ENCODE results near the gene ZSCAN31. TPM values are rescaled to one million over a fixed set of nuclear protein-coding genes. Genes with fewer than 3 reads are reported as not detected.

ZSCAN31 gene
- polyA plus RNA-seq, 3 donors = 0.25 to 0.35 TPM; not detected in 1

GRCh38 chr6:28336284-28337120 lies 554 bp upstream of the ZSCAN31 start:
- no peak overlapping the region for H3K27ac Mint-ChIP-seq
- WGBS (ENCODE audit: insufficient coverage) = 12% methylated on average over 20 of the region's 24 CpGs
- intact Hi-C loops (cut with micrococcal nuclease) = loop anchor here (5.0 to 10.0 kb wide), 5 partner anchors 72 to 1202 kb away; partner anchors contain the start of genes NKAPL (in 1 of the 2), ZNF165 (in 1 of the 2) and ZSCAN26 (in 1 of the 2)

More at GRCh38 chr6:28336284-28337120, 554 bp upstream of the ZSCAN31 start:
- no peaks in the 10 kb centered on the region for H3K27me3 ChIP-seq (ENCODE audit: control insufficient read depth in 2 of 2, insufficient read depth in 2 of 2, low read length in 2 of 2)
- peak; percentile 17 to 56 (median 54) for DNase-seq
- no peaks in the 10 kb centered on the region for H3K27me3 Mint-ChIP-seq (ENCODE audit: low read depth in 3 of 3)
- H3K79me2 ChIP-seq (ENCODE audit: insufficient read depth, low read length) = no peaks in the 10 kb centered on the region
- H3K27ac ChIP-seq (ENCODE audit: low read depth in 1 of 2, low read length in 2 of 2) = peak overlapping the region; percentile 88 to 90
- no peak overlapping the region for H3K4me3 Mint-ChIP-seq
- H4K20me1 ChIP-seq (ENCODE audit: insufficient read depth, low read length) = no peaks in the 10 kb centered on the region
- TF ChIP-seq CTCF (IDR thresholded peaks at IDR 0.05) = no peak
- H3K9me3 ChIP-seq (replicated peaks in 1 of 2; ENCODE audit: control insufficient read depth in 1 of 2, insufficient read depth in 1 of 2, low read length in 2 of 2) = peaks cover 0 to 8% of the 10 kb centered on the region in 2 donors
- H3K36me3 Mint-ChIP-seq = no peaks in the 10 kb centered on the region
- H3K4me1 ChIP-seq (ENCODE audit: control insufficient read depth in 1 of 2, insufficient read depth in 2 of 2, low read length in 2 of 2) = peaks cover 15 to 16% of the 10 kb centered on the region in 2 donors
- H3K4me1 Mint-ChIP-seq = peaks cover 5% of the 10 kb centered on the region
- peak overlapping the region; percentile 89 for H2AFZ ChIP-seq (ENCODE audit: insufficient read depth, low read depth, low read length, poor library complexity, severe bottlenecking)
- peak overlapping the region; percentile 79 for H3K4me2 ChIP-seq (replicated peaks; ENCODE audit: extremely low read depth, low read length, poor library complexity, severe bottlenecking)
- peak overlapping the region; percentile 76 for H3K9ac ChIP-seq (ENCODE audit: insufficient read depth, low read length, poor library complexity, severe bottlenecking)
- H3K4me3 ChIP-seq (replicated peaks in 1 of 3; ENCODE audit: low read depth in 2 of 3, low read length in 3 of 3) = peak overlapping the region; percentile 86 to 94 (median 89)
- no peaks in the 10 kb centered on the region for H3K36me3 ChIP-seq (replicated peaks in 1 of 2; ENCODE audit: control insufficient read depth in 1 of 2, insufficient read depth in 2 of 2, low read length in 2 of 2)
- peaks cover 5 to 15% (median 11%) of the 10 kb centered on the region in 7 donors for H3K9me3 Mint-ChIP-seq
